HG02870 (cell line): ENCODE measurements around the gene GOLGA1.
"Not testable (repeated sequence)": the region's sequence is repeated elsewhere in the genome, so short reads cannot be mapped to it uniquely, and the experiment has no call there.

Experiments used
- ATAC-seq: cut with Tn5 transposase; IDR thresholded peaks from one replicate; pipeline ENCODE4 v1.9.1; 2021; ENCODE audit warnings: mild to moderate bottlenecking, moderate library complexity; ENCODE audit not compliant: unreplicated experiment

Gene GOLGA1

GRCh38 chr9:124841075-124841821 lies 99.6 kb downstream of the GOLGA1 start:
- ATAC-seq: no peak

GRCh38 chr9:124840300-124840833 lies 100.5 kb downstream of the GOLGA1 start:
- no peak for ATAC-seq

GRCh38 chr9:124839612-124840299 lies 101.1 kb downstream of the GOLGA1 start:
- ATAC-seq: no peak

GRCh38 chr9:124838567-124839275 lies 102.2 kb downstream of the GOLGA1 start:
- ATAC-seq: not testable (repeated sequence)

GRCh38 chr9:124838132-124838531 lies 102.8 kb downstream of the GOLGA1 start:
- ATAC-seq: not testable (repeated sequence)

- ATAC-seq: no peak
Measured at GRCh38 chr9:124835026-124835557, 105.8 kb downstream of the GOLGA1 start.

GRCh38 chr9:124834591-124834990 lies 106.3 kb downstream of the GOLGA1 start:
- no peak for ATAC-seq

GRCh38 chr9:124831642-124832364 lies 109.1 kb downstream of the GOLGA1 start:
- no peak for ATAC-seq

GRCh38 chr9:124830593-124830992 lies 110.3 kb downstream of the GOLGA1 start:
- ATAC-seq: no peak

- no peak for ATAC-seq
Measured at GRCh38 chr9:124829334-124829669, 111.6 kb downstream of the GOLGA1 start.

- no peak for ATAC-seq
Measured at GRCh38 chr9:124828489-124829333, 112.2 kb downstream of the GOLGA1 start.
